PC-9 (cell line): ENCODE measurements around the gene FEM1B. TPM values are rescaled to one million over a fixed set of nuclear protein-coding genes. Genes with fewer than 3 reads are reported as not detected.

Experiments
- BruUV-seq: library from RNA; stranded (reverse); fragments of 400-500 nt; replicated peaks from 2 replicates; lab custom pipeline; 2021; lab: Mats Ljungman, UMichigan
- CTCF ChIA-PET: fragments of 300-600 bp; sonication (Branson Sonifier 250); formaldehyde crosslinking; loops from one replicate; lab custom pipeline; 2022; ENCODE audit warnings: antibody characterized with exemption; lab: Charles Lee
- POLR2A ChIA-PET: fragments of 300-600 bp; sonication (Branson Sonifier 250); formaldehyde crosslinking; loops from one replicate; lab custom pipeline; 2022; ENCODE audit warnings: antibody characterized with exemption; ENCODE audit not compliant: unreplicated experiment; lab: Charles Lee
- DNase-seq, 2 experiments: peaks; one replicate each; pipeline versions ENCODE4 v3.0.0 to v3.0.0-alpha.2; 2015 to 2022; ENCODE audit warnings: mixed read lengths in 1 of 2
- H2AFZ ChIP-seq: fragments of 200-600 bp; sonication (generic); 2 replicates; pipeline ENCODE4 v1.8.1; 2017; ENCODE audit warnings: antibody characterized with exemption
- H3F3A ChIP-seq: fragments of 200-600 bp; sonication (generic); 2 replicates; pipeline ENCODE4 v1.8.1; 2017; ENCODE audit warnings: antibody characterized with exemption, mild to moderate bottlenecking, low read depth; ENCODE audit not compliant: insufficient read depth
- H3K27ac ChIP-seq: fragments of 200-600 bp; sonication (generic); 2 replicates; pipeline ENCODE4 v1.6.1; 2016; ENCODE audit warnings: mixed run types
- H3K27me3 ChIP-seq: fragments of 200-600 bp; sonication (generic); 2 replicates; pipeline ENCODE4 v1.6.1; 2016; ENCODE audit warnings: low read depth, mixed run types; ENCODE audit not compliant: insufficient read depth
- H3K36me3 ChIP-seq: fragments of 200-600 bp; sonication (generic); 2 replicates; pipeline ENCODE4 v1.6.1; 2016; ENCODE audit warnings: low read depth, mixed run types
- H3K4me1 ChIP-seq: fragments of 200-600 bp; sonication (generic); replicated peaks from 2 replicates; pipeline ENCODE4 v1.6.1; 2016; ENCODE audit warnings: mixed run types; ENCODE audit not compliant: insufficient read depth
- H3K4me2 ChIP-seq: fragments of 200-600 bp; sonication (generic); 2 replicates; pipeline ENCODE4 v1.6.1; 2017; ENCODE audit warnings: mixed run types
- H3K4me3 ChIP-seq: fragments of 200-600 bp; sonication (generic); 2 replicates; pipeline ENCODE4 v1.6.1; 2016; ENCODE audit warnings: mixed run types
- H3K79me2 ChIP-seq: fragments of 200-600 bp; sonication (generic); 2 replicates; pipeline ENCODE4 v1.6.1; 2017; ENCODE audit warnings: low read depth, mixed run types
- H3K9me2 ChIP-seq: fragments of 200-600 bp; sonication (generic); 2 replicates; pipeline ENCODE4 v1.8.1; 2017; ENCODE audit warnings: mild to moderate bottlenecking; ENCODE audit not compliant: insufficient read depth
- H3K9me3 ChIP-seq: fragments of 200-600 bp; sonication (generic); 2 replicates; pipeline ENCODE4 v1.8.1; 2016; ENCODE audit warnings: low read depth; ENCODE audit not compliant: insufficient read depth
- H4K20me1 ChIP-seq: fragments of 200-600 bp; sonication (generic); 2 replicates; pipeline ENCODE4 v1.8.1; 2017; ENCODE audit not compliant: insufficient read depth
- EZH2 ChIP-seq: fragments of 200-600 bp; sonication (generic); IDR thresholded peaks from 2 replicates; pipeline ENCODE4 v1.8.0; 2017; ENCODE audit warnings: antibody characterized with exemption, low read depth
- intact Hi-C: fragments of 100-400 bp; cut with micrococcal nuclease; formaldehyde crosslinking; loops from one replicate; pipeline ENCODE4 v1.10.0; 2022; ENCODE audit not compliant: unreplicated experiment
- total RNA-seq: library from RNA; stranded (reverse); gene quantifications from 2 replicates; pipeline ENCODE4 v1.2.3, GENCODE V29; 2021
- TF ChIP-seq, protein P1 (sequence below): fragments of 200-600 bp; sonication (generic); conservative IDR thresholded peaks from 2 replicates; pipeline ENCODE4 v1.6.1; 2017; ENCODE audit warnings: mixed run types, antibody characterized with exemption, mild to moderate bottlenecking, moderate library complexity

FEM1B gene
- total RNA-seq, 1 experiment from 2014 or later, result 31.6 TPM

DNA sequence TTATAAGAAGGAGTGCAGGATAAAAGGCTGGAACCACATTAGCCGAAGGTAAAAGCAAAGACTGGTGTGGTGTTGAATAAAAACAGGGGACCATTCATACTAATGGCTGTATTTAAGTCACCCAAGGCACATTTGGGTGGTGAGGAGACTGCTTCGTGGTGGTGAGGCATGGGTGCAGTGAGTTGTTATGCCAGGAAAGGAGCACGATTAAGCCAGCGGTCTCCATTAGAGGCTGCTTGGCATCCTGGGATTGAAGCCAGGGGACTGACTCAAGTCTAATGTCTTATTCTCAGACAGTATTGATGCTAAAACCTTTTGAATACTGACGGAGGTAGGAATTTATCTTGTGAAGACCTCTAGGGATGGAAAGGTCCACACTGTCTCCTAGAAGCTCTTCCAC is 21.9 kb downstream of the FEM1B start:
- POLR2A ChIA-PET, result no interaction called here
- Histone ChIP-seq H2AFZ (no peak overlapping the region), H3K4me3 (no peak overlapping the region), H3F3A (no peaks in the 10 kb centered on the region), H3K36me3 (no peaks in the 10 kb centered on the region), H3K79me2 (no peaks in the 10 kb centered on the region), H4K20me1 (no peaks in the 10 kb centered on the region; the same call in 1 of the 2 replicates), H3K4me1 (no peaks in the 10 kb centered on the region), H3K27me3 (no peaks in the 10 kb centered on the region), H3K9me2 (no peaks in the 10 kb centered on the region), H3K9me3 (no peaks in the 10 kb centered on the region), H3K4me2 (no peak overlapping the region), H3K27ac (no peak overlapping the region)
- DNase-seq, result no peak
- intact Hi-C loops, result no loop called here
- TF ChIP-seq, protein P1, sequence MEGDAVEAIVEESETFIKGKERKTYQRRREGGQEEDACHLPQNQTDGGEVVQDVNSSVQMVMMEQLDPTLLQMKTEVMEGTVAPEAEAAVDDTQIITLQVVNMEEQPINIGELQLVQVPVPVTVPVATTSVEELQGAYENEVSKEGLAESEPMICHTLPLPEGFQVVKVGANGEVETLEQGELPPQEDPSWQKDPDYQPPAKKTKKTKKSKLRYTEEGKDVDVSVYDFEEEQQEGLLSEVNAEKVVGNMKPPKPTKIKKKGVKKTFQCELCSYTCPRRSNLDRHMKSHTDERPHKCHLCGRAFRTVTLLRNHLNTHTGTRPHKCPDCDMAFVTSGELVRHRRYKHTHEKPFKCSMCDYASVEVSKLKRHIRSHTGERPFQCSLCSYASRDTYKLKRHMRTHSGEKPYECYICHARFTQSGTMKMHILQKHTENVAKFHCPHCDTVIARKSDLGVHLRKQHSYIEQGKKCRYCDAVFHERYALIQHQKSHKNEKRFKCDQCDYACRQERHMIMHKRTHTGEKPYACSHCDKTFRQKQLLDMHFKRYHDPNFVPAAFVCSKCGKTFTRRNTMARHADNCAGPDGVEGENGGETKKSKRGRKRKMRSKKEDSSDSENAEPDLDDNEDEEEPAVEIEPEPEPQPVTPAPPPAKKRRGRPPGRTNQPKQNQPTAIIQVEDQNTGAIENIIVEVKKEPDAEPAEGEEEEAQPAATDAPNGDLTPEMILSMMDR, result no peak
- TF ChIP-seq EZH2, result no peak
- BruUV-seq, result no TSS peak
- CTCF ChIA-PET, result no interaction called here

DNA sequence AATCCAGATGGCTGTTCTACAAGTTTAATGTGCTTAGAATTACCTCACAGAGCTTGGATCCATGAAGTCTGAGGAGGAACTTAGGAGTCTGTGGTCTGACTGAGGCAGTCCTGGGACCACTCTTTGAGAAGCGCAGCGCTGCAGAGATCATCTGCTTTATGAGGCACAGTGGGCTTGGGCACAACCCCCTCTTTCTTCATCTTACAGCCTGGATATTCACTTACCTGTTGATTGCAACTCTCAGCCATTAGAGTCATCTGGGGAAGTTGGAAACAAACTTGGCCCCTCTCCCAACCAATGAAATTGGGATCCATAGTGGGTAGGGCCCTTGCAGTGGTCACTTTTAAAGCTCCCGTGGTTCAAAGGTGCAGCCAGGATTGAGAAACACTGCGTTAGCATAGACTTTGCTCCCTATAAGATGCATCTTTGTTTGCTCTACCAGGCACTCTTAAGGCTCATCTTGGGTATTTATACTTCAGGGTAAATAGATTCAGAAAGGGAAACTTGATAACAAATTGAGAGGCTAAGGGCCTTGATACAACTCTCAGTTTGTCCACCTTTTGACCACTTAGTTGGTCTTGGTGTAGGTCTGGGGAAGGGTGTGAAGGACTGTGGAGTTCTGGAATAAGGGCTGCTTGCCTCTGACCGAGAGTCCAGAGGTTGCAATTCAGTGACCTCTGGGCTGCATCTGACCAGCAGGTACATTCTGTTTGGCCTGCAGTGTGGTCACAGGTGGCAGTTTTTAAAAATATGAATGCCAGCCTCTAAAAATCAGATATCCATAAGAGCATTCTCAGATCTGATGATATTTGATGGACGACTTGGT is 22.8 kb downstream of the FEM1B start:
- no TSS peak for BruUV-seq
- Histone ChIP-seq H3K27me3 (no peaks in the 10 kb centered on the region), H3K4me2 (no peak overlapping the region), H3K36me3 (no peaks in the 10 kb centered on the region), H3K9me3 (no peaks in the 10 kb centered on the region), H3K79me2 (no peaks in the 10 kb centered on the region), H3K4me3 (no peak overlapping the region), H3K27ac (no peak overlapping the region), H3F3A (no peaks in the 10 kb centered on the region), H3K9me2 (no peaks in the 10 kb centered on the region), H3K4me1 (no peaks in the 10 kb centered on the region), H2AFZ (no peak overlapping the region), H4K20me1 (no peaks in the 10 kb centered on the region)
- POLR2A ChIA-PET, result interaction anchor here (0.6 to 0.7 kb wide), 3 partner anchors 11 to 774 kb away, joined by 3 to 4 read pairs (median 3); no protein-coding TSS in a partner anchor
- DNase-seq, result no peak
- TF ChIP-seq EZH2, result no peak
- TF ChIP-seq, protein P1, result no peak
- CTCF ChIA-PET, result no interaction called here
- intact Hi-C loops, result no loop called here

DNA sequence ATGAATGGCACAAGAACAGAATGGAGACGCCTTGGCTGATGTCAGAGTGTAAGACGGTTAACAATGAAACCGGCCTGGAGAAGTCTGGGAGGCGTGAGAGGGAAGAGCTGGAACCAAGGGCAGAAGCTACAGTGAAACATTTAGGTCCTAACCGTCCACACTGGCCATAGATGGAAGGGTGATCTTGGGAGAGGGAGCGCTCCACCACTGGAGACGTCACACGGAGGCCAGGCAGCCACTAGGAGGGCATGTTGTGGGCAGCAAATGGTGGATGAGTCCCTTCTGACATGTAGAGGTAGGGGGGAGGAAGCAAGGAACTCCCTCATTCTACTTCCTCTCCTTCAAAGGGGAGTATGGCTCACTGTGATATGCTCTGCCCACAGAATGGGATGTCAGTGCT is 23.8 kb downstream of the FEM1B start:
- H3K4me1 ChIP-seq, result no peaks in the 10 kb centered on the region
- H3K4me2 ChIP-seq, result no peak overlapping the region
- no peaks in the 10 kb centered on the region for H4K20me1 ChIP-seq
- CTCF ChIA-PET, result no interaction called here
- no peak for DNase-seq
- no TSS peak for BruUV-seq
- no peak overlapping the region for H2AFZ ChIP-seq
- H3K4me3 ChIP-seq, result no peak overlapping the region
- no peak overlapping the region for H3K27ac ChIP-seq
- H3K36me3 ChIP-seq, result no peaks in the 10 kb centered on the region
- no peaks in the 10 kb centered on the region for H3F3A ChIP-seq
- POLR2A ChIA-PET, result no interaction called here
- H3K9me2 ChIP-seq, result no peaks in the 10 kb centered on the region
- no peaks in the 10 kb centered on the region for H3K9me3 ChIP-seq
- TF ChIP-seq EZH2, result no peak
- TF ChIP-seq, protein P1, result no peak
- no peaks in the 10 kb centered on the region for H3K79me2 ChIP-seq
- H3K27me3 ChIP-seq, result no peaks in the 10 kb centered on the region
- intact Hi-C loops, result no loop called here
